Measurements from ENCODE around the gene SEC31A.
"Not testable (repeated sequence)": the region's sequence is repeated elsewhere in the genome, so short reads cannot be mapped to it uniquely, and the experiment has no call there.

The SEC31A gene

DNA sequence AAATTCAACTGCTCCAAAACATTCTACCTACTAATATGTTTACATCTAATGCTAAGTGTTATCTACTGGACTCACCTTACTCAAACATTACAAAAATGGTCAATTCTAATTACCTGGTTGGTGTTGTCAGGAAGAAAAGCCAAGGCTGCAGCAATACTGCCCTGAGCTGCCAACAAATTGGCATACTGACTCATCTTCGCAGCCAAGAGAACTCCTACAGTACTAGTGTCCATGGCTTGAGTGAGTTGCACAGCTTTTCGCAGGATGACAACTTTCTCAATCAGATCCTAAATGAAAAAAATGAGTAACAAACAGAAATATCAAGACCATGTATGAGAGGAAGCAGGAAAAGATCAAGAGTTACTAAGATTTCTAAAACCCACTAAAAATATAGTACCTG lies 39.6 kb downstream of the SEC31A start:
- H3K4me3 ChIP-seq (ENCODE audit: low read depth, low read length), result no peak overlapping the region
- TF ChIP-seq CTCF (IDR thresholded peaks at IDR 0.05; ENCODE audit: low read depth, low read length), result no peak

DNA sequence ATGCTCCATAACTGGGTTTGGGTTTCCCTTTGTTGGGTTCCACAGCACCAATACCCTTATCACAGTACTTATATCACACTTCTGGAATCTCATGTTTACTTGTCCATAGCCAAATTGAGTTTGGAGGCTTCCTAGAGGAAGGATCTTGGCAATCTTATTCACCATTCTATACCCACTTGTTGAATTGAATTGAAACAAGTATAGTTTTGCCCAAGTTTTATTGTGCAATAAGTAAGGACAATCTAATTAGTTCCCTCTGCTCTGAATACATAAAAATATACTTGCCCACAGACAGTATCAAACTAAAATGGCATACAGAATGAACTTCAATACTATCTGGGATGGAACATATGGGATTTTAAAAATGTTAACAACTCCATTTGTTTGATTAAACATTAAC lies 40.3 kb downstream of the SEC31A start:
- no peak overlapping the region for H3K4me3 ChIP-seq (ENCODE audit: low read depth, low read length)
- TF ChIP-seq CTCF (IDR thresholded peaks at IDR 0.05; ENCODE audit: low read depth, low read length), result no peak

DNA sequence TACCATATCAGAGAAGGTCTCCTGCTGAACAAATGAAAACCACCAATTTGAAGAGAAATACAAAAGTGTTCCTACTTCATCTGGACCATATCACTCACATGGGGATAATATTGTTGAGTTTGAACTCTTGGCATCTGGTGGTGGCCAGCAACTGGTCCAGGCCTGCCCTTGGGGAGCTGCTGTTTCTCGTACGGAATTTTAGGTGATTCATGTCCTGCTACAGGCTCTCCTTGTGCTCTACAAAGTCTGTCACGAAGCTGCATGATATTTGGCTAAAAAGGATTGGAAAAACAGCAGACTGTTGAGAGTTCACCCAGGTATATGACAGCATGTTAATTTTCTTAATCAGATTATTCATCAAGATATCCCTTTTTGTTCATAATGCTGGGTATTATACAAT lies 42.2 kb downstream of the SEC31A start:
- no peak for TF ChIP-seq CTCF (IDR thresholded peaks at IDR 0.05; ENCODE audit: low read depth, low read length)
- no peak overlapping the region for H3K4me3 ChIP-seq (ENCODE audit: low read depth, low read length)

DNA sequence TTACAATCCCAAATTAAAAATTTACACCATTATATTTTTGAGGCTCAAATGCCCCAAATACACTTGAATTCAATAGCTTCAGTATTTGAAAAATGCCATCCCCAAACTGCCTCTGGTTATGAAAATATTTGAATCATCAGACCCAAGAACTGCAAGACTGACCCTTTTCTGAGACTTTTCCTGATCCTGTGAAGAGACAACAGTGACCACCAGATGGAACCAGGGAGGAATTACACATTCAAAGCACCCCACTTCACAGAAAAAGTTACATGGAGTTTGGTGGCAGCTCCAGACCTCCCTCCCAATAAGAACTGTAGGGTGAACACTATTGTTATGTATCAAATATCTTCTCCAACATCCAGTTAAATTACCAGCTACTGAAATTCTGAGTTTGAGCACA lies 48.4 kb downstream of the SEC31A start:
- peak; percentile 24; the same call in 1 of the 2 replicates for TF ChIP-seq CTCF (IDR thresholded peaks at IDR 0.05; ENCODE audit: low read depth, low read length)
- H3K4me3 ChIP-seq (ENCODE audit: low read depth, low read length), result no peak overlapping the region

GRCh38 chr4:82839624-82840023 lies 51.3 kb downstream of the SEC31A start:
- no peak overlapping the region for H3K4me3 ChIP-seq (ENCODE audit: low read depth, low read length)
- no peak for TF ChIP-seq CTCF (IDR thresholded peaks at IDR 0.05; ENCODE audit: low read depth, low read length)

DNA sequence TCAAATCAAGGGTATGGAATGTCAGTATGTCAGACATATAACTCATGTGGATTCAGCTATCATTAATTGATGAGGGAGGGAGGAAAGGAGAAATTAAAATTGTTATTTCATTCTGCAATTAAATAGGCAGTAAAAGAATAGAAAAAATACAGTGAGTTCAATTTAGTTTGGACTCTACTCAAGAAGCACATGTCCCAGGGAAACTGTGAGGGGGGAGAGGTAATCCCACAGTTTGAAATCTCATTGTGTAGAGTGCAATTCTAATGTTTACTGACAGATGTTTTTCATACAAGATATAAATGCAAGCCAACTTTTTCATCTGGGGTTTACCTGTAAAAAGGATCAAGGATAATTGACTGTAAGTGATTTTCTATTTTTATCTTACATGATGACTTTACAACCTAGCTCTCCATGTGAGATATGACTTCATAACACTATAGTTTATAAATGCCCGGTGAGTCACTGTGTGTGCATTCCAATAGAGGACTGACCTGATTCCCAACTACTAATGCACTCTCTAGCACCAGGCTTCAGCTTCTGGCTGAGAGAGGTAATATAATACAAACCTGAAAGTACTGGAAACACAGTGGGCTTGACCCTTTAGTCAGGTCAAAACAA lies 57.1 kb downstream of the SEC31A start:
- no peak overlapping the region for H3K4me3 ChIP-seq (ENCODE audit: low read depth, low read length)
- TF ChIP-seq CTCF (IDR thresholded peaks at IDR 0.05; ENCODE audit: low read depth, low read length), result no peak

GRCh38 chr4:82833060-82833459 lies 57.9 kb downstream of the SEC31A start:
- H3K4me3 ChIP-seq (ENCODE audit: low read depth, low read length), result not testable (repeated sequence)

- TF ChIP-seq CTCF (IDR thresholded peaks at IDR 0.05; ENCODE audit: low read depth, low read length), result no peak
- no peak overlapping the region for H3K4me3 ChIP-seq (ENCODE audit: low read depth, low read length)
Measured at GRCh38 chr4:82825425-82825824, 65.5 kb downstream of the SEC31A start.
